ENCODE measurements around the gene MALRD1.

- TF ChIP-seq CTCF (IDR thresholded peaks at IDR 0.05; ENCODE audit: poor library complexity) (no peak), EZH2 (IDR thresholded peaks at IDR 0.05; ENCODE audit: borderline replicate concordance) (no peak), EZH2phosphoT487 (IDR thresholded peaks at IDR 0.05; ENCODE audit: low read depth, severe bottlenecking, unreplicated experiment) (no peak)
Measured at GRCh38 chr10:19367176-19367575, 318.6 kb downstream of the MALRD1 start.
